H9 (cell line): ENCODE results near the gene MYO1D. TPM values are rescaled to one million over a fixed set of nuclear protein-coding genes. Genes with fewer than 3 reads are reported as not detected.

Experiments used
- DNase-seq: peaks from one replicate; pipeline ENCODE4 v3.0.0-alpha.2; 2017
- H2AFZ ChIP-seq: one replicate; pipeline ENCODE4 v1.6.1; 2013; ENCODE audit warnings: mild to moderate bottlenecking, low read length, control low read depth, moderate library complexity
- H2AK5ac ChIP-seq: 2 replicates; pipeline ENCODE4 v1.6.1; 2013; ENCODE audit warnings: low read length, control low read depth, mixed read lengths; ENCODE audit not compliant: insufficient read length
- H2BK120ac ChIP-seq: one replicate; pipeline ENCODE4 v1.6.1; 2013; ENCODE audit warnings: low read depth, mild to moderate bottlenecking, low read length, control low read depth, inconsistent platforms; ENCODE audit not compliant: poor library complexity, severe bottlenecking
- H2BK12ac ChIP-seq: 2 replicates; pipeline ENCODE4 v1.6.1; 2013; ENCODE audit warnings: low read length, control low read depth, mixed read lengths, low read depth; ENCODE audit not compliant: insufficient read length
- H2BK15ac ChIP-seq: 2 replicates; pipeline ENCODE4 v1.6.1; 2013; ENCODE audit warnings: low read depth, low read length, control low read depth
- H2BK20ac ChIP-seq: one replicate; pipeline ENCODE4 v1.6.1; 2013; ENCODE audit warnings: low read depth, mild to moderate bottlenecking, low read length, control low read depth, inconsistent platforms; ENCODE audit not compliant: poor library complexity, severe bottlenecking
- H2BK5ac ChIP-seq: 2 replicates; pipeline ENCODE4 v1.6.1; 2013; ENCODE audit warnings: low read length, control low read depth, mixed read lengths; ENCODE audit not compliant: insufficient read length
- H3K14ac ChIP-seq: 2 replicates; pipeline ENCODE4 v1.6.1; 2013; ENCODE audit warnings: low read length, control low read depth; ENCODE audit not compliant: insufficient read depth
- H3K18ac ChIP-seq: 2 replicates; pipeline ENCODE4 v1.6.1; 2013; ENCODE audit warnings: low read depth, mild to moderate bottlenecking, mixed read lengths, low read length, control low read depth; ENCODE audit not compliant: insufficient read length
- H3K23ac ChIP-seq: 2 replicates; pipeline ENCODE4 v1.6.1; 2013; ENCODE audit warnings: low read length, control low read depth, mixed read lengths, low read depth; ENCODE audit not compliant: insufficient read length
- H3K23me2 ChIP-seq: 2 replicates; pipeline ENCODE4 v1.6.1; 2013; ENCODE audit warnings: low read depth, mild to moderate bottlenecking, mixed read lengths, low read length, control low read depth; ENCODE audit not compliant: insufficient read length, poor library complexity, severe bottlenecking
- H3K27ac ChIP-seq: 2 replicates; pipeline ENCODE4 v1.5.1; 2013; ENCODE audit warnings: low read length, control low read depth, mixed read lengths, low read depth; ENCODE audit not compliant: insufficient read length
- H3K27me3 ChIP-seq: 2 replicates; pipeline ENCODE4 v1.6.1; 2013; ENCODE audit warnings: low read length, control low read depth, inconsistent platforms; ENCODE audit not compliant: insufficient read depth
- H3K4ac ChIP-seq: 2 replicates; pipeline ENCODE4 v1.6.1; 2013; ENCODE audit warnings: low read depth, mild to moderate bottlenecking, control low read depth, inconsistent platforms, low read length, moderate library complexity
- H3K4me1 ChIP-seq: 2 replicates; pipeline ENCODE4 v1.6.1; 2013; ENCODE audit warnings: low read length, control low read depth, inconsistent platforms; ENCODE audit not compliant: insufficient read depth
- H3K4me2 ChIP-seq: 2 replicates; pipeline ENCODE4 v1.6.1; 2013; ENCODE audit warnings: low read length, control low read depth, mixed read lengths; ENCODE audit not compliant: insufficient read length, insufficient read depth
- H3K56ac ChIP-seq: 2 replicates; pipeline ENCODE4 v1.6.1; 2013; ENCODE audit warnings: low read depth, mild to moderate bottlenecking, mixed read lengths, low read length, control low read depth; ENCODE audit not compliant: insufficient read length
- H3K79me1 ChIP-seq: 2 replicates; pipeline ENCODE4 v1.6.1; 2013; ENCODE audit warnings: low read depth, mild to moderate bottlenecking, moderate library complexity, low read length, control low read depth, inconsistent platforms; ENCODE audit not compliant: insufficient read depth, poor library complexity, severe bottlenecking
- H3K79me2 ChIP-seq: 2 replicates; pipeline ENCODE4 v1.6.1; 2013; ENCODE audit warnings: low read length, control low read depth, inconsistent platforms; ENCODE audit not compliant: insufficient read depth
- H3K9ac ChIP-seq: 2 replicates; pipeline ENCODE4 v1.6.1; 2013; ENCODE audit warnings: low read length, control low read depth, mixed read lengths; ENCODE audit not compliant: insufficient read length; ENCODE audit errors: extremely low read depth
- H3K9me3 ChIP-seq: one replicate; pipeline ENCODE4 v1.6.1; 2013; ENCODE audit warnings: low read depth, low read length, inconsistent platforms; ENCODE audit not compliant: control insufficient read depth
- H3T11ph ChIP-seq: one replicate; pipeline ENCODE4 v1.6.1; 2013; ENCODE audit warnings: mild to moderate bottlenecking, low read length, control low read depth, inconsistent platforms
- H4K20me1 ChIP-seq: one replicate; pipeline ENCODE4 v1.6.1; 2013; ENCODE audit not compliant: control insufficient read depth, insufficient read length, insufficient read depth
- H4K5ac ChIP-seq: 2 replicates; pipeline ENCODE4 v1.6.1; 2013; ENCODE audit warnings: low read depth, mild to moderate bottlenecking, mixed read lengths, low read length, control low read depth; ENCODE audit not compliant: insufficient read length
- H4K8ac ChIP-seq: replicated peaks from 2 replicates; pipeline ENCODE4 v1.6.1; 2013; ENCODE audit warnings: low read length, control low read depth, mixed read lengths, low read depth; ENCODE audit not compliant: insufficient read length
- H4K91ac ChIP-seq: 2 replicates; pipeline ENCODE4 v1.6.1; 2013; ENCODE audit warnings: low read depth, mild to moderate bottlenecking, moderate library complexity, mixed read lengths, low read length, control low read depth; ENCODE audit not compliant: insufficient read length
- H3K27ac Mint-ChIP-seq, 3 experiments: 2 replicates in 2 of 3; 3 replicates in 1 of 3; pipeline ENCODE4 v1.8.0; 2020 to 2021; ENCODE audit warnings: mixed read lengths in 3 of 3, mild to moderate bottlenecking in 1 of 3, moderate library complexity in 1 of 3
- H3K27me3 Mint-ChIP-seq: 2 replicates; pipeline ENCODE4 v1.8.0; 2021; ENCODE audit warnings: low read depth, mild to moderate bottlenecking, moderate library complexity, mixed read lengths
- H3K36me3 Mint-ChIP-seq, 3 experiments: 2 replicates in 2 of 3; 3 replicates in 1 of 3; pipeline ENCODE4 v1.8.0; 2020 to 2021; ENCODE audit warnings: low read depth in 3 of 3, mixed read lengths in 3 of 3; ENCODE audit not compliant: insufficient read depth in 1 of 3
- H3K4me1 Mint-ChIP-seq, 2 experiments: 2 replicates each; pipeline ENCODE4 v1.8.0; 2020; ENCODE audit warnings: mixed read lengths in 2 of 2
- H3K4me3 Mint-ChIP-seq, 2 experiments: 2 replicates in 1 of 2; 3 replicates in 1 of 2; pipeline ENCODE4 v1.8.0; 2020 to 2021; ENCODE audit warnings: mild to moderate bottlenecking in 2 of 2, mixed read lengths in 2 of 2, moderate library complexity in 1 of 2
- H3K9me3 Mint-ChIP-seq, 2 experiments: 2 replicates in 1 of 2; 3 replicates in 1 of 2; pipeline ENCODE4 v1.8.0; 2020; ENCODE audit warnings: mild to moderate bottlenecking in 2 of 2, mixed read lengths in 2 of 2, moderate library complexity in 1 of 2
- CTCF ChIP-seq: fragments of 200-600 bp; sonication (generic); conservative IDR thresholded peaks from 3 replicates; pipeline ENCODE4 v1.8.0; 2021; ENCODE audit warnings: antibody characterized with exemption, mild to moderate bottlenecking
- total RNA-seq: library from RNA; stranded (reverse); gene quantifications from 2 replicates; pipeline ENCODE4 v1.2.1, GENCODE V29; 2021

The MYO1D gene
- total RNA-seq, 1 experiment from 2014 or later: 19.0 TPM

DNA sequence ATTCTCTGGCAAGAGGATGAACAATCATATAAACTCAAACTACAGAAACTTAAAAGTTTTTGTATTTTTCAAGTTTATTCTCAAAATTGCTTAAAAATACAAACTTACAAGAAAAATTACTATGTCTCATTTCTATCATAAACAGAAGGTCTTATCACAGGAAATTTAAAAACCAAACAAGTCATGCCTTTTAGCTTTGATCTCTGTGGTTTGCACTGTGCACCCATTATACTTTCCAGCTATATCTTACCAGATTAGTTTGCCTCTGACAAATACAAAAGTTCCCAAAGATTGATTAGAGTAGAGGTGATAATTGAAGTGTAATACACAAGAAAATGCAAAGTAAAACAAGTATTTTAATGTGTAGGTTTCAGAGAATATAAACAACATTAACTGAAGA is 117.4 kb downstream of the MYO1D start:
- Histone ChIP-seq H2BK15ac (no peak overlapping the region), H2BK20ac (no peak overlapping the region), H2BK5ac (no peak overlapping the region), H4K20me1 (no peaks in the 10 kb centered on the region), H3K4me1 (no peaks in the 10 kb centered on the region), H3K4ac (no peak overlapping the region), H2BK12ac (no peak overlapping the region), H3K27me3 (no peaks in the 10 kb centered on the region), H3K18ac (no peak overlapping the region), H3K23me2 (no peaks in the 10 kb centered on the region), H2AK5ac (no peak overlapping the region), H3K4me2 (no peak overlapping the region), H4K5ac (no peak overlapping the region), H3K9ac (no peak overlapping the region), H3K79me1 (no peaks in the 10 kb centered on the region), H3K23ac (no peak overlapping the region), H3K79me2 (no peaks in the 10 kb centered on the region), H3K9me3 (no peaks in the 10 kb centered on the region), H4K8ac (no peak overlapping the region), H3K27ac (no peak overlapping the region), H3K56ac (no peak overlapping the region), H2AFZ (no peak overlapping the region), H2BK120ac (no peak overlapping the region), H4K91ac (no peak overlapping the region), H3K14ac (no peak overlapping the region), H3T11ph (no peak overlapping the region)
- Mint-ChIP-seq H3K4me1 (peaks cover 5 to 7% of the 10 kb centered on the region in 2 experiments), H3K36me3 (peaks cover 3 to 9% (median 6%) of the 10 kb centered on the region in 3 experiments; a peak in 6 of 7 replicates), H3K27me3 (no peaks in the 10 kb centered on the region), H3K9me3 (no peaks in the 10 kb centered on the region), H3K4me3 (no peak overlapping the region), H3K27ac (no peak overlapping the region)
- TF ChIP-seq CTCF: no peak
- DNase-seq: no peak
